NCI-H2227 treated with DMSO at 0.1 percent for 48 hours (cell line): ENCODE data around the gene LHX2.

Experiments
- DNase-seq: peaks from one replicate; lab custom pipeline; 2025; lab: John Stamatoyannopoulos, UW

Gene LHX2

DNA sequence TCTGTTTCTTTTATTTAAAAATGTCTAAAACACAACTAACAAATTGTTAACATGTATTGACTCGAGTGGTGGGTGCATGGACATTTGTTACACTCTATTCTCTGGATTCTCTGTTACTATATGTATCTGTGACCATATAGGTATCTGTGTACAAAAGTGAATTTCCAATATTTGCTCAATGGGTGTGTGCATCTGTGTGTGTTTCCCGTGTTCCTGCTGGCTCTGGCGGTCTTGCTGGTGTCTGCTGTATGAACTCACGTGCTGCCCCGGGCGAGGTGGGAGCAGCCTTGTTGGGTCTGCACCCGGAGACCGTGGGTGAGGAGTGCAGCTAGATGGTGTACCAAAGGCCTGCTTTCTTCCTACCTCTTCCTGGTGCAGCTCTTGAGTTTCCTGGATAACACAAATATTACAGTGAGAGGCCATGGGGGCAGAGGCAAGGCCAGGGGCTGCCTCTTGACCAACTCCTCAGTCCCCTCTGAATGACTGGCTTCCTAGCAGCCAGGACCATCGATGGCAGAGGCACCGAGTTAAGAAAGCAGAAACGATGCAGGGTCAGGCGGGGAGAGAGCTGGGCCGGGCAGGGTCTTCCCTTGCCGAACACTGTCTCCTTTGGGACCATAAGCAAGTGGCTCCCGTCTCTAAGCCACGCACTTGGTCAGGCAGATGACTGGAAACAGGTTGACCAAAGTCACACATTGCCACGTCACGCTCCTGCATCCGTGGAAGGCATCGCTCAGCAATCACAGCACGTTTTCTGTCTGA is 49.5 kb downstream of the LHX2 start:
- DNase-seq, result no peak

DNA sequence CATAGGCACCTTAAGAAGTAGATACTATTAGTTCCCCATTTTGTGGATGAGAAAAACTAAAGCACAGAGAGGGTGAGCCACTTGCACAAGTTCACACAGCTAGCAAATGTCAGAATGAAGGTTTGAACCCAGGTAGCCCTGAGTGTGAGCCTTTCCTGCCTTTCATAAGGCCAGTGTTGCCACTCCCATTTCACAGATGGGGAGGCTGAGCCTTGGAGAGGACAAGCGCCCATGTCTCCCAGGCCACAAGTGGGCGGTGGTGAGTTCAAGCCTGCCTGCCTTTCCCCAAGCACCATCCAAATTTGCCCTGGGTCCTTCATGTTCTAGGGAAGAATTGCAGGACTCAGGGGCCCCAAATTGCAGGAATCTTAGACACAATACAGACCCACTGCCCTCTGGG is 50.6 kb downstream of the LHX2 start:
- no peak for DNase-seq

DNA sequence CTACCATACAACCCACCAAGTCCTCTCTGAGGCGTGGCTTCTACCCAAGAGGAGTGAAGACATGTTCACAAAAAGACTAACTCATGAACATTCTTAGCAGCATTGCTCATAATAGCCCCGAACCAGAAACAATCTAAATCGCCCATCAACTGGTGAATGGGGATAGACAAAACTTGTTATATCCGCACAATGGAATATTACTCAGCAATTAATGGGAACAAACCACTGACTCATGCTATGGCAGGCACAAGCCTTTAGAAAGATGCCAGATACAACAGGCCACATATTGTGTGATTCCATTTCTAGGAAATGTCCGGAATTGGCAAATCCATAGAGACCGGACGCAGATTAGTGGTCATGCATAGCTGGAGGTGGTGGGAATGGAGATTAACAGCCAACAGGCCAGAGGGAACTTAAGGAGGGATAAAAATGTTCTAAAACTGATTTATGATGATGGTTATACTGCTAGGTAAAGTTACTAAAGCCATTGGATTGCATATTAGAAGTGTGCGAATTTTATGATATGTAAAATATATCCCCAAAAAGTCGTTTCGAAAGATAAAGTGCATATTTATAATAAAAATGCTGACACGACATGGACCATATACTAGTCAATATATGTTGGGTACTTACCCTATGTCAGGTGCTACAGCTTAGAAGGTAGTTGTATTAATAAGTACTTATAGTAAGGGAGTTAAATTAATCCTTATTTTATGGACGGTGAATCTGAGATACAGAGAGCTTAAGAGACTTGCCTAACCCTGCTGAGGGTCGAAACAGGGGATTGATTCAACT is 55.4 kb downstream of the LHX2 start:
- DNase-seq, result no peak

DNA sequence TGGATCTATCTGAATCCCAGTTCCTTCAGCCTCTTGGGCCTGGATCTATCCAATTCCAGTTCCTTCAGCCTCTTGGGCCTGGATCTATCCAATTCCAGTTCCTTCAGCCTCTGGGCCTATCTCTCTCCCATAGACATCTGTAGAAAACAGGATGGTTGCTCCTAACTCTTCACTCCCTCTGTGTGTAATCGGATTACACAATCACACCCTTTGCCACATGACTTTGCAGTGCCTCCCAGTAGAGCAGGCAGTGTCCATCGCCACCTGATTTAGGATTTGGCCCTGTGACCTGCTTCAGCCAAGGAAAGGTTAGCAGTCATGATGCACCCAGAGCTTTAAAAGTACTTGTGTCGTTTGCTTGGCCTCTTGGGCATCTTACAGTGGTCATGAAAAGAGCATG is 56.7 kb downstream of the LHX2 start:
- no peak for DNase-seq

DNA sequence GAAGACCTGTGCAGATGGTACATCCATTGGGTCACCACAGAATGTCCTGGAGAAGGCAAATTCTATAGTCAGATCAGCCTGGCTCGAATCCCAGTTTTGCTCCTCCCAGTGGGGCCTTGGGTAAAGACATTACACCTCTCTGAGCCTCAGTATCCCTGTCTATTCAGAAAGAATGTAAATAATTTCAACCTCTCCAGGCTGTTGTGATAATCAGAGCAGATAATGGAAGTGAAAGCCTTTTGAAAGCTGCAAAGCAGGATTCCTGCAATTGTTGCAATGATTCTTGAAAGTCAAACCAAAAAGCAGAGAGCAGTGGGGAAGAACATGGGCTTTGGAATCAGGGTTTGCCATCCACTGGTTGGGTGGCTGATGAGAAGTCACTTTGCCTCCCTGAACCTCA is 63.2 kb downstream of the LHX2 start:
- DNase-seq, result no peak

DNA sequence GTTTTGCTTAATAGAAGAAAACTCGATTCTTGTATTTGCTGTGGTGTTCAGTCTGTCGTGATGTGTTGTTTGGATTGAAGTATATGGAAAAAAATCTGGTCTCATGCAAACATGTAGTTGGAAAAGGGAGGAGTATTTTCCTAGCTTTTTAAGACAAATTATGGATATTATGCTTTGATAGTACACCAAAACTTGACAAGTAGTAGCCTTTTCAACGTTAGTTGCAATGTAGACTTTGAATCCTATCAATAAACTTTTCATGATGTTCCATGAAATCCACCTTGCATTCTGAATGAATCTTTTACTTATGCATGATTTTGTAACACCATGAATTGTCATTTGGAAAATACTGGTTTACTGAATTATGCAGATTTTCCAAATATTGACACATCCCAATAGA is 64.2 kb downstream of the LHX2 start:
- DNase-seq, result no peak

DNA sequence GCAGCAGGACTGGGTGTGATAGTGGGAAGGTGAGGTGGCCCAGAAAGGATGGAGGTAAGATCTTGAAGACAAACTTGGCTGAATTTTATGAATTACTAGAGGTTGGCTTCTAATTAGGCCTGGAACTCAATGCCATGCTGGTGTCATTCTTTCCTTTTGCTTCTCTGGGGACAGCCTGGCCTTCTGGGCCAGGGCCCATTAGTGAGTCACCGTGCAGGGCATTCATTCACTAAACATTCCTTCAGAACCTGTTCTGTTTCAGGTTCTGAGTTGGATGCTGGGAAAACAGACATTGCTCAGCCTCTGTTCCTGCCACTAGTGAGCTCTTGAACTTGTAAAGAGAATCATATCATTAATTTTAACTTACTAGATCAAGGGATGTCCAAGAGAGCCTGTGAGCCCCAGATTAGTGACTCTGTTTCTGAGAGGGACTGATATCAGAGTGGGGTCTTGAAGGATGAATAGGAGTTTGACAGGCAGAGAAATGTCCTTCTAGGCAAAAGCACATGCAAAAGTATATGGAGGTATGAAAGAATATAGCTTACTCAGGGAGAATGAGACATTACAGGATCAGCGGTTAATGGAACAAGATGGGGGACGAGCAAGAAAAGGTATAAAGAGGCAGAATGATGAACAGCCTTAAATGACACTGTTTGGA is 66.5 kb downstream of the LHX2 start:
- DNase-seq, result no peak

DNA sequence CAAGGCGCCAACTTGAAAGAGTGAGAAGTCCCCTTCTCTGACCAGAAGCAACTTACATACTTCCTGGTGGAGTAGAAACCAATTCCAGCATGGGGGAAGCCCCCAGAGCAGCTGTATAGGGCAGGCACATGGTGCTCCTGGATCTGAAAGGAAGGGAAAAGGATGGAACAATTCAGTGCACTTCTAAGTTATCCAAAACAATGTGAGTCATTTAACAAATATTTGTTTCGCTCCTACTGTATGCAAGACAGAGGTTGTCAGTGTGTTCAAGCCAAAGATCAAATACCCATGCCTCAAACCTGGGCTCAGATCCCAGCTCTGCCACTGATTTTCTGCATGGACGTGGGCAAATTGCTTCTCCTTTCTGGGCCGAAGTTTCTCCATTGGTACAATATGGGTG is 67.1 kb downstream of the LHX2 start:
- DNase-seq, result no peak

DNA sequence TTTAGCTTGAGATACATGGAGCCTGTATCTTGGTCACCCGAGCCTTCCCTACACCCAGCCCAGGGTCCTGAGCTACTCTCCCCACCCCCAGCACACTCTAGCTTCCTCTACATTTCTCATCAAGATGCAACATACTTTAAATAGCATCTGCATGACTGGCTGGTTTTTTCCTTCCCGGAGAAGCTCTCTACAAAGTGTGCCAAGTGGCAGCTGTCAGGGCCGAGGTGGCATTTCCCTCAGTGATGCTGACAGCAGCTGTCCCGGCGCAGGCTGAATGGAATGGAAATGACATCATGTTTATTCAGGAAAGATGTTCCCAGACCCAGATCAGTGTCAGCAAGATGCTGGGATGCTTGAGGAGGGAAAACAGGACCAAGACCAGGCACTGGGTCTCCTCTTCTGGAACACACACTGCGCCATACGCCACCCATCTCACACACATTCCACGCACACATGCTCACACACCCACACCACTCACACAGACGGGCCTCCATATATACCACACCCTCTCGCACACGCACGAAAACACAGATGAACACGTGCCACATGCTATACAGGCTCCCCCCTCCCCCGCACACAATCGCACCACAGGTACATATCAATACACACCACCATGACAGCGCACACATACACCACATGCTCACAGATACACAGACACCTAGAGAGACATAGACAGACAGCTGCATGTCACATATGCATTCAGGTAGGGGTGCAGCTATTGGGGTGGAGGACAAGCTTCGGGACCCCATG is 67.8 kb downstream of the LHX2 start:
- DNase-seq, result no peak

DNA sequence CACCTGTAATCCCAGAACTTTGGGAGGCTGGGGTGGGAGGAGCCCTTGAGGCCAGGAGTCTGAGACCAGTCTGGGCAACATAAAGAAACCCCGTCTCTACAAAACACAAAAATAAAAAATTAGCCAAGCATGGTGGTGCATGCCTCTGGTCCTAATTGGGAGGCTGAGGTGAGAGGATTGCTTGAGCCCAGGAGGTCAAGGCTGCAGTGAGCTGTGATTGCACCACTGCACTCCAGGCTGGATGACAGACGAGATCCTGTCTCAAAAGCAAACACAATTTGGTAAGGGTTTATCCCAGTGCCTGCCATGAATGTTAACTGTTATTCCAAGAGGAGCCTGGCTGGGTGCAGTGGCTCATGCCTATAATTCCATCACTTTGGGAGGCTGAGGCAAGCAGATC is 71.1 kb downstream of the LHX2 start:
- no peak for DNase-seq
